GM12875 (cell line): ENCODE results near the gene OAS3.

ENCODE experiments used
- H3K4me3 ChIP-seq: one replicate; pipeline ENCODE4 v1.5.1; 2011; ENCODE audit warnings: low read depth, low read length, control low read depth
- CTCF ChIP-seq: IDR thresholded peaks from 2 replicates; pipeline ENCODE4 v1.5.1; 2011; ENCODE audit warnings: low read depth, mild to moderate bottlenecking, control low read depth, inconsistent platforms, low read length, moderate library complexity, borderline replicate concordance; ENCODE audit not compliant: insufficient read depth

OAS3 gene

GRCh38 chr12:112927475-112927874, 10.8 kb upstream of the OAS3 start:
- H3K4me3 ChIP-seq, result no peak overlapping the region
- TF ChIP-seq CTCF, result no peak

- H3K4me3 ChIP-seq, result no peak overlapping the region
These were observed 10.3 kb upstream of the OAS3 start for GRCh38 chr12:112927925-112928324.

GRCh38 chr12:112928978-112929377, 9.3 kb upstream of the OAS3 start:
- TF ChIP-seq CTCF, result no peak

More at GRCh38 chr12:112927925-112928324, 10.3 kb upstream of the OAS3 start:
- TF ChIP-seq CTCF, result no peak

GRCh38 chr12:112929715-112930114, 8.6 kb upstream of the OAS3 start:
- H3K4me3 ChIP-seq, result no peak overlapping the region
- no peak for TF ChIP-seq CTCF

More at GRCh38 chr12:112928978-112929377, 9.3 kb upstream of the OAS3 start:
- H3K4me3 ChIP-seq, result no peak overlapping the region

GRCh38 chr12:112930350-112930749, 7.9 kb upstream of the OAS3 start:
- no peak for TF ChIP-seq CTCF
- H3K4me3 ChIP-seq, result no peak overlapping the region

GRCh38 chr12:112932485-112933128, 5.7 kb upstream of the OAS3 start:
- no peak for TF ChIP-seq CTCF
- H3K4me3 ChIP-seq, result no peak overlapping the region

- no peak overlapping the region for H3K4me3 ChIP-seq
These were observed 5.2 kb upstream of the OAS3 start for GRCh38 chr12:112933129-112933505.

More at GRCh38 chr12:112933129-112933505, 5.2 kb upstream of the OAS3 start:
- TF ChIP-seq CTCF, result no peak
